Natural killer cell treated with Interleukin-12 subunit alpha and Interleukin-12 subunit beta and Interleukin-15 and Interleukin-18, amount 100 ng/mL, for 72 hours (primary cell): ENCODE results near the gene CELA2A. TPM values are rescaled to one million over a fixed set of nuclear protein-coding genes. Genes with fewer than 3 reads are reported as not detected.
"Not testable (repeated sequence)": the region's sequence is repeated elsewhere in the genome, so short reads cannot be mapped to it uniquely, and the experiment has no call there.

Source experiments
- ATAC-seq, 2 donors: fragments of 150-1000 bp; cut with Tn5 transposase in 1 of 2; sonication (Bioruptor Pico), chemical (Tn5 transposase) in 1 of 2; 2 replicates each; pipeline ENCODE4 v1.10.0; 2021
- DNase-seq: peaks from one replicate; pipeline ENCODE4 v3.0.0; 2022; ENCODE audit warnings: low spot score
- H3K27ac Mint-ChIP-seq, 2 donors: 1 replicate in 1 of 2; 2 replicates in 1 of 2; pipeline ENCODE4 v1.8.0; 2022; ENCODE audit warnings: mixed read lengths in 2 of 2, mild to moderate bottlenecking in 1 of 2, moderate library complexity in 1 of 2
- H3K27me3 Mint-ChIP-seq, 2 donors: 1 replicate in 1 of 2; 2 replicates in 1 of 2; pipeline ENCODE4 v1.8.0; 2022; ENCODE audit warnings: mixed read lengths in 2 of 2
- H3K36me3 Mint-ChIP-seq: one replicate; pipeline ENCODE4 v1.8.0; 2022; ENCODE audit warnings: mixed read lengths
- H3K4me1 Mint-ChIP-seq, 2 donors: 1 replicate in 1 of 2; 2 replicates in 1 of 2; pipeline ENCODE4 v1.8.0; 2022; ENCODE audit warnings: low read depth in 2 of 2, mixed read lengths in 2 of 2, mild to moderate bottlenecking in 1 of 2
- H3K4me3 Mint-ChIP-seq: one replicate; pipeline ENCODE4 v1.8.0; 2022; ENCODE audit warnings: mixed read lengths
- H3K9me3 Mint-ChIP-seq: 2 replicates; pipeline ENCODE4 v1.8.0; 2022; ENCODE audit warnings: mixed read lengths
- total RNA-seq, 2 donors: library from RNA; stranded (reverse); gene quantifications; one replicate each; pipeline ENCODE4 v1.2.3, GENCODE V29; 2022

Gene CELA2A
- total RNA-seq, 2 donors from 2014 or later = not detected

GRCh38 chr1:15457585-15457984, 1.1 kb downstream of the CELA2A start:
- Mint-ChIP-seq H3K27me3 (no peaks in the 10 kb centered on the region), H3K36me3 (no peaks in the 10 kb centered on the region), H3K9me3 (no peaks in the 10 kb centered on the region), H3K4me1 (no peaks in the 10 kb centered on the region), H3K4me3 (no peak overlapping the region), H3K27ac (no peak overlapping the region)
- ATAC-seq (no peak), DNase-seq (no peak)

GRCh38 chr1:15458388-15458787, 1.9 kb downstream of the CELA2A start:
- not testable (repeated sequence) for H3K27me3 Mint-ChIP-seq, H3K4me1 Mint-ChIP-seq, H3K9me3 Mint-ChIP-seq, H3K27ac Mint-ChIP-seq, ATAC-seq, H3K36me3 Mint-ChIP-seq, H3K4me3 Mint-ChIP-seq, DNase-seq

DNA sequence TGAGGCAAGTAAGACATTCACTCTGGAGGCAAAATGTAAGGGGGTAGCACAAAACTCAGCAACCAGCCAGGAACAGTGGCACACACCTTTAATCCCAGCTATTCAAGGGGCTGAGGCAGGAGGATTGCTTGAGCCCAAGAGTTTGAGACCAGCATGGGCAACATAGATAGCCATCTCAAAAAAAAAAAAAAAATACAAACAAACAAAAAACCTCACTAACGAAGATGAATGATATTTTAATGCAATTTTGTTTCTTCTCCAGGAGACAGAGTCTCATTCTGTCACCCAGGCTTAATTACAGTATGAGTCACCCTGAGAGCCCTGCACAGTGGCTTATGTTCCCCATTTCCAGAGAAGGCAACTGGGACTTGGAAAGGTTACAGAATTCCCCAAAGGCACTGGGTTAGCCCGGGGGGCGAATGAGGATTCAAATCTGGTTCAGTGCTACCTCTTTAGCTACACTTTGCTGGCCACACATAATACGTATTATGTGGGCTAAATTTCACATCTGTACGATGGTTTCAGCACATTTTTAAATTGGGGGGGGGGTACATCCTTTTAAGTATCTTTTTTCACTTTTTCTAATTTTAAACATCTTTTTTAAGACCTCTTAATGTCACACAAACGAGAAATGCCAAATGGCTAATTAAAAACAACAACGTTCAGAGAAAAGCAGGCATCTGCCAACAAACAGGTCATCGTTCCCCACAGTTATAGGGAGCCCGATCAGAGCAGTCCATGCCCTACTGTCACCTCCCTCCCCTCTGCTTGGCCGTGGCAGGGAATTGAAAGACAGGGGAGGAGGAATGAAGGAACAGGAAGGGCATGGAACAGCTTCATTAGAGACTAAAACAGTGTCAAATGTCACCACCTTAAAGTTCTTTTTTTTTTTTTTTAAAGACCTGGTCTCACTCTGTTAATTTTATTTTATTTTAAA, 3.5 kb downstream of the CELA2A start:
- H3K4me1 Mint-ChIP-seq = no peaks in the 10 kb centered on the region
- no peak for ATAC-seq

DNA sequence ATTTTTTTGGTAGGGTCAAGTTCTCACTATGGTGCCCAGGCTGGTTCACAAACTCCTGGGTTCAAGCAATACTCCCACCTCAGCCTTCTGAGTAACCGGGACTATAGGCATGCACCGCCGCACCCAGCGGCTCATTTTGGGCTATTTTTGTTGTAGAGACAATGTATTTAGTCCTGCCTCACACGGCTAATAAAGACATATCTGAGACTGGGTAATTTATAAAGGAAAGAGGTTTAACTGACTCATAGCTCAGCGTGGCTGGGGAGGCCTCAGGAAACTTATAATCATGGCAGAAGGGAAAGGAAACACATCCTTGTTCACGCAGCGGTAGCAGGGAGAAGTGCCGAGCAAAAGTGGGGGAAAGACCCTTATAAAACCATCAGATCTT, 4.2 kb downstream of the CELA2A start:
- ATAC-seq (no peak), DNase-seq (no peak)
- no peaks in the 10 kb centered on the region for H3K27me3 Mint-ChIP-seq
- no peaks in the 10 kb centered on the region for H3K9me3 Mint-ChIP-seq
- no peak overlapping the region for H3K4me3 Mint-ChIP-seq
- no peak overlapping the region for H3K27ac Mint-ChIP-seq
- no peaks in the 10 kb centered on the region for H3K4me1 Mint-ChIP-seq
- H3K36me3 Mint-ChIP-seq = no peaks in the 10 kb centered on the region

More for the DNA sequence above, 3.5 kb downstream of the CELA2A start:
- H3K4me3 Mint-ChIP-seq = no peak overlapping the region
- H3K27ac Mint-ChIP-seq = no peak overlapping the region
- H3K27me3 Mint-ChIP-seq = no peaks in the 10 kb centered on the region
- no peaks in the 10 kb centered on the region for H3K36me3 Mint-ChIP-seq
- no peaks in the 10 kb centered on the region for H3K9me3 Mint-ChIP-seq
- no peak for DNase-seq

DNA sequence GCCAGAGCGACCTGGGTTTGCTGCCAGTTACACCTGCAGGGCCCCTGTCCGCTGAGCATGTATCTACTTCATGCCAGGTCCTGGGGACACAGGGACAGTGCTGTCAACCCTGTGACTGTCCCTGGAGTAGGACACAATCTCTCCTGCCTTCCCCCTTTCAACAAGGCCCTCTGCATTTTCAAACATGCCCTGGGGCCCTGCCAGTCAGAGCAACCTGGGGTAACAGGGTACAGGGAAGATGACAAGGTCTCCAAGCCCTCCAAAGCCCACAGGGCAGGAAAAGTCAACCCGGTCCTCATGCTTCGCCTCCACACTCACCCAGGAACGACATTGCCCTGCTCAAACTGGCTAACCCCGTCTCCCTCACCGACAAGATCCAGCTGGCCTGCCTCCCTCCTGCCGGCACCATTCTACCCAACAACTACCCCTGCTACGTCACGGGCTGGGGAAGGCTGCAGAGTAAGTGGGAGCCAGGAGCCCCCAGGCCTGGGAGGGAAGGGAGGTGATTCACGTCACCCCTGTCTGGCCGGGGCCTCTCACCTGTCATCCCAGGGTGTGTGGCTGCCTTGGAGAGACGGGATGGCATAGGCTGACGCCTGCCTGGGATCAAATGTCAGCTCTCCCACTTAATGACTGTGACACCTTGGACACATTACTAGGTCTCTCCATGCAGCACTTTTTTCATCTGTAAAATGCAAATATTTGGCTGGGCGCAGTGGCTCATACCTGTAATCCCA, 6.7 kb downstream of the CELA2A start:
- H3K36me3 Mint-ChIP-seq, H3K9me3 Mint-ChIP-seq, DNase-seq, H3K4me3 Mint-ChIP-seq, H3K27me3 Mint-ChIP-seq, H3K4me1 Mint-ChIP-seq, H3K27ac Mint-ChIP-seq: not testable (repeated sequence)
- ATAC-seq = peak in 1 of 2 donors; percentile 4

- H3K27me3 Mint-ChIP-seq, H3K27ac Mint-ChIP-seq, H3K4me1 Mint-ChIP-seq, H3K4me3 Mint-ChIP-seq, H3K9me3 Mint-ChIP-seq, ATAC-seq, DNase-seq, H3K36me3 Mint-ChIP-seq: not testable (repeated sequence)
Measured at GRCh38 chr1:15463926-15464322, 7.4 kb downstream of the CELA2A start.

GRCh38 chr1:15465674-15466073, 9.1 kb downstream of the CELA2A start:
- Mint-ChIP-seq H3K9me3 (no peaks in the 10 kb centered on the region), H3K27ac (no peak overlapping the region), H3K27me3 (no peaks in the 10 kb centered on the region), H3K4me3 (no peak overlapping the region), H3K4me1 (no peaks in the 10 kb centered on the region), H3K36me3 (no peaks in the 10 kb centered on the region)
- ATAC-seq (no peak), DNase-seq (no peak)

GRCh38 chr1:15466955-15467625, 10.6 kb downstream of the CELA2A start:
- H3K27me3 Mint-ChIP-seq, H3K27ac Mint-ChIP-seq, H3K36me3 Mint-ChIP-seq, ATAC-seq, H3K9me3 Mint-ChIP-seq, H3K4me3 Mint-ChIP-seq, DNase-seq, H3K4me1 Mint-ChIP-seq: not testable (repeated sequence)

DNA sequence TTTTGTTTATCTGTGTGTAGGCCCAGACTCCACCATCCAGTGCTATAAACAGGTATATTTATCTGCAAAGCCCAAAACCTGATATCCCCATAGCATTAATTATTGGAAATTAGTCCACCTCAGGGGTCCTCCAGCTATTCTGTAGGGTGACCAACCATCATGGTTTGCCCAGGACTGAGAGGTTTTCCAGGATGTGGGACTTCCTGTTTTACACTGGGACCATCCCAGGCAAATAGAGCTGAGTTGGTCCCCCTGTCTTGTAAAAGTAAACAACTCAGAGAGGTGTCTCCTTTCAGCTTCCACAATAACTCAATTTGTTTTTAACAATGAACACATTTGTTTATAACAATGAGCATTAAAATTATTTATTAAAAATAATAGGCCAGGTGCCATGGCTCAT, 11.6 kb downstream of the CELA2A start:
- Mint-ChIP-seq H3K4me3 (no peak overlapping the region), H3K36me3 (no peaks in the 10 kb centered on the region), H3K27ac (no peak overlapping the region), H3K9me3 (no peaks in the 10 kb centered on the region), H3K27me3 (no peaks in the 10 kb centered on the region), H3K4me1 (no peaks in the 10 kb centered on the region)
- DNase-seq (no peak), ATAC-seq (no peak)

- Mint-ChIP-seq H3K4me3 (no peak overlapping the region), H3K4me1 (no peaks in the 10 kb centered on the region), H3K9me3 (no peaks in the 10 kb centered on the region), H3K27me3 (no peaks in the 10 kb centered on the region), H3K27ac (no peak overlapping the region), H3K36me3 (no peaks in the 10 kb centered on the region)
- no peak for ATAC-seq
- DNase-seq = no peak
Measured at GRCh38 chr1:15469361-15469760, 12.8 kb downstream of the CELA2A start.

DNA sequence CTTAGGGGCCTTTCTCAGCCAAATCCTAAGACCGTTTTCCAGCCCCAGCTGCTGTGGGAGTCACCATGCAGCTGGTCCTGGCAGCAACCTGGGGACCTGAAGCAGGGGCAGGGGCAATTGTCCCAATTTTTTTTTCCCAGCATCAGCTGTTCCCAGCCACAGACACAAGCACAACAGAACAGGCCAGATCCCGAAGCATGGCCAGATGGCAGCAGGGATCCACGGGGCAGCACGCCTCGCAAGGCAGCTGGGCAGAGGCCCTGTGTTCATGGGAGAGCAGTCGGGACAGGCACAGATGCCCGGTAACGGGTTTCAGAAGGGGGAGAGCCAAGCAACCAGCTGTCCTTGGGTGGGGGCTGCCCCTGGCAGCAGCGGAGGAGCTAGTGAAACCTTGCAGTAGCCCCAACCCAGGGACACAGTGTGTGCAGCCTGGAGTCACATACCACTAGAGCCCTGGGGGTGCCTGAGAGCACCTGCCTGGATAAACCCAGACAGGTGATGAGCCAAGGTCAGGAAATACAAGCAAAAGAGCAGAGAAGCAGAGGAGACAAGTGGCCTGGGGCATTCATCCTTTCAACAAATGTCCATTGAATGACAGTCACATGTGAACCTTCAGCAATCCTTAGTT, 13.4 kb downstream of the CELA2A start:
- peak in 1 of 2 donors; percentile 31 for ATAC-seq
- not testable (repeated sequence) for H3K27me3 Mint-ChIP-seq, H3K4me3 Mint-ChIP-seq

GRCh38 chr1:15471067-15471466, 14.5 kb downstream of the CELA2A start:
- H3K36me3 Mint-ChIP-seq, ATAC-seq, H3K4me1 Mint-ChIP-seq, H3K4me3 Mint-ChIP-seq, H3K9me3 Mint-ChIP-seq, H3K27me3 Mint-ChIP-seq, H3K27ac Mint-ChIP-seq, DNase-seq: not testable (repeated sequence)

More for the DNA sequence above, 13.4 kb downstream of the CELA2A start:
- not testable (repeated sequence) for H3K36me3 Mint-ChIP-seq, DNase-seq, H3K9me3 Mint-ChIP-seq, H3K4me1 Mint-ChIP-seq, H3K27ac Mint-ChIP-seq

DNA sequence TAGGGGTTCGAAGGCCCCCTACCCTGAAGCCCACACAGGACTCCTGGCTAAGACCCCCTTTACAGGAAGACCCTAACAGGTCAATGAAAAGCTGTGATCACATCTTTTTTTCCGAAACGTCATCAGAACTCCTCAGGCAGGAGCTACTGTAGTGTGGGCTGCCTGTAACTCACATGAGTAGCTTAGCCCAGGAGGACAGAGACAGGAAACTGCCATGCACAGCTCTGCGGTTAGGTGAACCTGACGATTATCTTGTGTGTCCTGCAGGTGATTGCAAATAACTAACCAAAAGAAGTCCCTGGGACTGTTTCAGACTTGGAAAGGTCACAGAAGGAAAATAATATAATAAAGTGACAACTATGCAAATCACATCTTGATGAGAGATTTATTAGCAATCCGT, 15.2 kb downstream of the CELA2A start:
- not testable (repeated sequence) for H3K27me3 Mint-ChIP-seq, H3K9me3 Mint-ChIP-seq, H3K4me3 Mint-ChIP-seq, H3K4me1 Mint-ChIP-seq, H3K36me3 Mint-ChIP-seq, DNase-seq, H3K27ac Mint-ChIP-seq, ATAC-seq
